ENCODE measurements around the gene CHST10.

CHST10 gene

GRCh38 chr2:100395532-100396350 lies 21.7 kb downstream of the CHST10 start:
- Histone ChIP-seq H3K36me3 (ENCODE audit: low read depth) (no peaks in the 10 kb centered on the region), H3K9me3 (ENCODE audit: severe bottlenecking) (no peaks in the 10 kb centered on the region), H3K4me3 (ENCODE audit: severe bottlenecking) (no peak overlapping the region), H3K4me1 (ENCODE audit: insufficient read depth, poor library complexity, severe bottlenecking) (no peaks in the 10 kb centered on the region), H3K27ac (ENCODE audit: poor library complexity, severe bottlenecking) (no peak overlapping the region), H3K27me3 (ENCODE audit: insufficient read depth, poor library complexity, severe bottlenecking) (no peaks in the 10 kb centered on the region)
- no peak for TF ChIP-seq CTCF (IDR thresholded peaks at IDR 0.05; ENCODE audit: poor library complexity, severe bottlenecking)
- DNase-seq (ENCODE audit: low spot score) = no peak
- ATAC-seq (ENCODE audit: low read depth) = no peak

- Histone ChIP-seq H3K27ac (ENCODE audit: poor library complexity, severe bottlenecking) (no peak overlapping the region), H3K36me3 (ENCODE audit: low read depth) (no peaks in the 10 kb centered on the region), H3K27me3 (ENCODE audit: insufficient read depth, poor library complexity, severe bottlenecking) (no peaks in the 10 kb centered on the region), H3K9me3 (ENCODE audit: severe bottlenecking) (no peaks in the 10 kb centered on the region), H3K4me1 (ENCODE audit: insufficient read depth, poor library complexity, severe bottlenecking) (no peaks in the 10 kb centered on the region), H3K4me3 (ENCODE audit: severe bottlenecking) (no peak overlapping the region)
- ATAC-seq (ENCODE audit: low read depth) = no peak
- DNase-seq (ENCODE audit: low spot score) = no peak
- TF ChIP-seq CTCF (IDR thresholded peaks at IDR 0.05; ENCODE audit: poor library complexity, severe bottlenecking) = no peak
Observed at GRCh38 chr2:100394111-100394641, 23.3 kb downstream of the CHST10 start.

- Histone ChIP-seq H3K36me3 (ENCODE audit: low read depth) (no peaks in the 10 kb centered on the region), H3K4me1 (ENCODE audit: insufficient read depth, poor library complexity, severe bottlenecking) (no peaks in the 10 kb centered on the region), H3K9me3 (ENCODE audit: severe bottlenecking) (no peaks in the 10 kb centered on the region), H3K27me3 (ENCODE audit: insufficient read depth, poor library complexity, severe bottlenecking) (no peaks in the 10 kb centered on the region), H3K27ac (ENCODE audit: poor library complexity, severe bottlenecking) (no peak overlapping the region), H3K4me3 (ENCODE audit: severe bottlenecking) (no peak overlapping the region)
- no peak for TF ChIP-seq CTCF (IDR thresholded peaks at IDR 0.05; ENCODE audit: poor library complexity, severe bottlenecking)
- DNase-seq (ENCODE audit: low spot score) (no peak), ATAC-seq (ENCODE audit: low read depth) (no peak)
Observed at GRCh38 chr2:100393362-100393761, 24.1 kb downstream of the CHST10 start.

- no peak for ATAC-seq (ENCODE audit: low read depth)
Observed at GRCh38 chr2:100392715-100393114, 24.8 kb downstream of the CHST10 start.

More at GRCh38 chr2:100392715-100393114, 24.8 kb downstream of the CHST10 start:
- no peaks in the 10 kb centered on the region for H3K36me3 ChIP-seq (ENCODE audit: low read depth)
- H3K4me1 ChIP-seq (ENCODE audit: insufficient read depth, poor library complexity, severe bottlenecking) = no peaks in the 10 kb centered on the region
- DNase-seq (ENCODE audit: low spot score) = no peak
- no peaks in the 10 kb centered on the region for H3K27me3 ChIP-seq (ENCODE audit: insufficient read depth, poor library complexity, severe bottlenecking)
- TF ChIP-seq CTCF (IDR thresholded peaks at IDR 0.05; ENCODE audit: poor library complexity, severe bottlenecking) = no peak
- no peak overlapping the region for H3K27ac ChIP-seq (ENCODE audit: poor library complexity, severe bottlenecking)
- H3K4me3 ChIP-seq (ENCODE audit: severe bottlenecking) = no peak overlapping the region
- no peaks in the 10 kb centered on the region for H3K9me3 ChIP-seq (ENCODE audit: severe bottlenecking)

All from RWPE2 (cell line).